Measurements from ENCODE around the gene TM4SF4. TPM values are rescaled to one million over a fixed set of nuclear protein-coding genes. Genes with fewer than 3 reads are reported as not detected.

Gene TM4SF4
- total RNA-seq, 2 experiments from 2014 or later, result not detected

DNA sequence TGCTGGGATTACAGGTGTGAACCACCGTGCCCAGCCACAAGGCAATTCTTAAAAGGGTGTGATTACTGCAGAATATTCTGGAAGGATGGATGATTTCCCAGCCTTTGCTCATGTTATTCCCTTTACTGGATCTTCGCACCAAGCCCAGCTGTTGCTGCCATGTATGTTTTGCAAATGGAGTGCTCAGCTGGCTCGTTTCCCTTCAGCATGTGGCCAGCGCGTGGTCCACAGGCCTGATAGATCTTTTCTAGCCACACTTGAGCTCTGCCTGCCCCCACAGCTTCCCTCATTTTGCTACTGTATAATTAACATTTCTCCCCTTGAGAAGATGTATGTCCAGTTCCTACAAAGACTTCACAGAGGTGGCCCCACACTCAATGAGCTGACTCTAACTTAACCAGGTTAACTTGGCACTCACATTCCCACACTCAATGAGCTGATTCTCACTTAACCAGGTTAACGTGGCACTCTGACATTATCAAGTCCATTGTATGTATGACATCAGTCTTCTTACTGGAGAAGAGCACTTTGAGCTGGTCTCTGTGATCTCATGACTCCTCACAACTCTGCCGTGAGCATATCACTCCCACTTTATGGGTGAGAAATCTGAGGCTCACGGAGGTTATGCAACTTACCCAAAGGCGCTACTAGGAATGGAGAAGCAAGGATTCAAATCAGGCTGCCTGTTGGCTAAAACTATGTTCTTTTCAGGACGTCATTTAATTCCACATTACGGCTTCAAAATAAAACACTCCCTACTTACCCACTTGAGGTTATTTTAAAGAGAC, 49.2 kb downstream of the TM4SF4 start:
- ATAC-seq, result no peak
- intact Hi-C loops (cut with DNase I, micrococcal nuclease), result no loop called here
- POLR2A ChIA-PET, result interaction anchor here (0.6 kb wide), 1 partner anchor 29 kb away, joined by 3 read pairs; no protein-coding TSS in a partner anchor
- H3K36me3 Mint-ChIP-seq (ENCODE audit: low read depth), result no peaks in the 10 kb centered on the region
- no peak overlapping the region for H3K4me3 Mint-ChIP-seq
- CTCF ChIA-PET, result interaction anchor here (0.7 to 1.1 kb wide), 2 partner anchors 163 to 284 kb away, joined by 3 read pairs; no protein-coding TSS in a partner anchor
- no peak for DNase-seq
- H3K27ac Mint-ChIP-seq, result no peak overlapping the region
- no peaks in the 10 kb centered on the region for H3K27me3 Mint-ChIP-seq
- H3K9me3 Mint-ChIP-seq (ENCODE audit: low read depth), result no peaks in the 10 kb centered on the region
- no peaks in the 10 kb centered on the region for H3K4me1 Mint-ChIP-seq

GRCh38 chr3:149527531-149528339, 53.2 kb downstream of the TM4SF4 start:
- Mint-ChIP-seq H3K9me3 (ENCODE audit: low read depth) (no peaks in the 10 kb centered on the region), H3K27me3 (peaks cover 3% of the 10 kb centered on the region), H3K27ac (no peak overlapping the region), H3K36me3 (ENCODE audit: low read depth) (no peaks in the 10 kb centered on the region), H3K4me1 (peaks cover 4% of the 10 kb centered on the region), H3K4me3 (no peak overlapping the region)
- ChIA-PET CTCF (interaction anchor here (0.5 to 0.9 kb wide), 3 partner anchors 22 to 245 kb away, joined by 3 to 4 read pairs (median 3); no protein-coding TSS in a partner anchor), POLR2A (no interaction called here)
- ATAC-seq, result no peak
- DNase-seq, result no peak
- intact Hi-C loops (cut with DNase I, micrococcal nuclease), result no loop called here

DNA sequence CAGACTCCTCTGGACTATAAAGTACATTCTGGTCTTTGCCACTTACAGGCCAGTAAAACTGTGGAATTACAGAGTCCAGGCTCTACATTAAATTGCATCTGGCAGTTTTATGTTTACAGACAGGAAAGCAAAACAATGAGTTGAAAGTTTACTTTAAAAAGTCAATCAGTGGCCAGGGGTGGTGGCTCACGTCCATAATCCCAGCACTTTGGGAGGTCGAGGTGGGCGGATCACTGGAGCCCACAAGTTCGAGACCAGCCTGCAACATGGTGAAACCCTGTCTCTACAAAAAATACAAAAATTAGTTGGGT, 53.8 kb downstream of the TM4SF4 start:
- ChIA-PET CTCF (interaction anchor here (0.7 to 0.9 kb wide), 2 partner anchors 22 to 244 kb away, joined by 3 read pairs; no protein-coding TSS in a partner anchor), POLR2A (no interaction called here)
- intact Hi-C loops (cut with DNase I, micrococcal nuclease), result no loop called here
- DNase-seq (no peak), ATAC-seq (no peak)
- H3K4me3 Mint-ChIP-seq, result no peak overlapping the region
- peaks cover 6% of the 10 kb centered on the region for H3K4me1 Mint-ChIP-seq
- H3K9me3 Mint-ChIP-seq (ENCODE audit: low read depth), result no peaks in the 10 kb centered on the region
- H3K36me3 Mint-ChIP-seq (ENCODE audit: low read depth), result no peaks in the 10 kb centered on the region
- peaks cover 3% of the 10 kb centered on the region for H3K27me3 Mint-ChIP-seq
- no peak overlapping the region for H3K27ac Mint-ChIP-seq

- Mint-ChIP-seq H3K27me3 (peaks cover 5% of the 10 kb centered on the region), H3K27ac (no peak overlapping the region), H3K4me3 (no peak overlapping the region), H3K9me3 (ENCODE audit: low read depth) (no peaks in the 10 kb centered on the region), H3K36me3 (ENCODE audit: low read depth) (no peaks in the 10 kb centered on the region), H3K4me1 (peaks cover 6% of the 10 kb centered on the region)
- intact Hi-C loops (cut with DNase I, micrococcal nuclease), result no loop called here
- no peak for DNase-seq
- CTCF ChIA-PET, result no interaction called here
- POLR2A ChIA-PET, result no interaction called here
- no peak for ATAC-seq
Observed at GRCh38 chr3:149529099-149529498, 54.6 kb downstream of the TM4SF4 start.

DNA sequence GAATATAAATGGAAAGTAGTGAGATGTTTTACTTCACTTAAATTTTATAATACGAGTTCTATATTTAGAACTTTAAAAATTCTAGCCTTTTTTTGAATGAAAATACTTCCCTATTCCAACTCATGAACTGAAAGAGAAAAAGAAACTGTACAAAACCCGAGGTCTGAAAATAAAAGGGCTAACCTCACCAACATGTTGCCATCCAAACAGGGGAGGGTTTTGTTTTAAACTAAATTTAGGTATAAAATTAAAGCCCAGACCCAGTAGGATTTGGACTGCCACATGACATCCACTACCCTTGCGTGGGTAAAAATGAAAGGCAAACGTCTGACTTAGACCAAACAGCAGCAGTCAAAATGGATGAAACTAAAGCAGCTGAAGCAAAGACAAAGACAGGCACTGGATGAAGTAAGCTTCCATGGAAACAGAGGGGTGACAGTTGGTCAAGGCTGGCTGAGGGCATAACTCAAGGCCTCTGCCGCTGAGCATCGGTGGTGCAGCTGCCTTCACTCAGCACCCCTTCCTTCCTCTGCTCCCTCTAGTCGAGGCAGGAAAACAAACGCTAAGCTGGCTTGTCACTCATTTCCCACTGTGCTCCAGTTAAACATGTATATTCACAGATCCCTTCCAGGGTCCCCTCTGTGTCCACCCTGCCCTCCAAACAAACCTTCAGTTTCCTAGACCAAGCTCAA, 58.1 kb downstream of the TM4SF4 start:
- H3K9me3 Mint-ChIP-seq (ENCODE audit: low read depth), result no peaks in the 10 kb centered on the region
- ATAC-seq (no peak), DNase-seq (no peak)
- CTCF ChIA-PET, result interaction anchor here (0.9 to 1.1 kb wide), 2 partner anchors 23 to 239 kb away, joined by 3 read pairs; no protein-coding TSS in a partner anchor
- no peak overlapping the region for H3K27ac Mint-ChIP-seq
- H3K36me3 Mint-ChIP-seq (ENCODE audit: low read depth), result no peaks in the 10 kb centered on the region
- intact Hi-C loops (cut with DNase I, micrococcal nuclease), result loop anchor here in 1 of 2 experiments (5.0 kb wide), 1 partner anchor 240 kb away; no protein-coding TSS in a partner anchor
- peaks cover 6% of the 10 kb centered on the region for H3K4me1 Mint-ChIP-seq
- POLR2A ChIA-PET, result no interaction called here
- H3K27me3 Mint-ChIP-seq, result peaks cover 5% of the 10 kb centered on the region
- H3K4me3 Mint-ChIP-seq, result no peak overlapping the region

DNA sequence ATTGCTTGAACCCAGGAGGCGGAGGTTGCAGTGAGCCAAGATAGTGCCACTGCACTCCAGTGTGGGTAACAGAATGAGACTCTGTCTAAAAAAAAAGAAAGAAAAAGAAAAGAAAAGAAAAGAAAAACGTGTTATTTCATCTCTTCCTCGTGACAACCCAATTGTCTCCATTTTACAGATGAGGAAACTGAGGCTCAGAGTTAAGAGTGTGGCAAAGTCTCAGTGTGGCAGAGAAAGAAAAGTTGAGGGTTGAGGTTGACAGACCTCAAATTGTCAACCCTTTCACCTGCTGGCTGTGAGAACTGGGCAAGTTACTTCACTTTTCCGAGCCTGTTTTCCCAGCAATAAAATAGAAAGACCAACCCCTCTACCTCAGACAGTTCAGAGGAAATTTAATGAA, 59.6 kb downstream of the TM4SF4 start:
- H3K4me3 Mint-ChIP-seq, result no peak overlapping the region
- ChIA-PET CTCF (interaction anchor here (0.8 kb wide), 1 partner anchor 33 kb away, joined by 3 read pairs; no protein-coding TSS in a partner anchor), POLR2A (no interaction called here)
- DNase-seq (no peak), ATAC-seq (no peak)
- peaks cover 6% of the 10 kb centered on the region for H3K4me1 Mint-ChIP-seq
- H3K9me3 Mint-ChIP-seq (ENCODE audit: low read depth), result no peaks in the 10 kb centered on the region
- H3K27me3 Mint-ChIP-seq, result peaks cover 2% of the 10 kb centered on the region
- intact Hi-C loops (cut with DNase I, micrococcal nuclease), result loop anchor here in 1 of 2 experiments (5.0 kb wide), 1 partner anchor 238 kb away; no protein-coding TSS in a partner anchor
- H3K27ac Mint-ChIP-seq, result no peak overlapping the region
- H3K36me3 Mint-ChIP-seq (ENCODE audit: low read depth), result no peaks in the 10 kb centered on the region

DNA sequence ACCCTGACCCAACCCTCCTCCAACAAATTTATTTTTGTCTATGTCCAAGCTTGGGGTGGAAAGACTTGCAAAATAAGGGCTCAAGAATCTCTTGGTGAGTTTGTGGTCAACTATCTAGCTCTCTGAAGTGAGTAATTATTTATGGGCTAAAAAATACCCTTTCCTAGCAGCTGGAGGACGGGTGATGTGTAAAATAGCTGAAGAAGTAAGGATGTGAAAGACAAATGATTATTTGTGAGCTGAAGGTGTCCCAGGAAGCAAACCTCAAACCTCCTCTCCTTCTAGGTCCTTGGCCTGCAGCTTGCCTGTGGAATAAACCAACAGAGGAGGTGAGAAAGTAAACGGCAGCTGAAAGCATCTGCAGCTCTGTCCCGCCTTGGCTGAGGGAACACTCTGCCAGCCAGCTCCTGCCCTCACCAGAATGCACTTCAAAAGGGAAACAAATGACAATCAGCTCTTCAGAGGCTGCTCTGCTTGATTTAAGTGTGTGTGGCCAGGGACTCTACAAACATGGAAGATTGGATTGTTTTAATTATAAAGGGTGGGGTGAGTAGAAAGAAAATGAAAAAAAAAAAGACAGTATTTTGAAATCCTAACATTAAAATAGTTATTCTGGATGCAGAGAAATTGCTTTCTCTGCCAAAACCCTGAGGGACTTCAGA, 60.3 kb downstream of the TM4SF4 start:
- no peak overlapping the region for H3K27ac Mint-ChIP-seq
- H3K4me3 Mint-ChIP-seq, result no peak overlapping the region
- intact Hi-C loops (cut with DNase I, micrococcal nuclease), result loop anchor here in 1 of 2 experiments (5.0 kb wide), 1 partner anchor 237 kb away; no protein-coding TSS in a partner anchor
- H3K27me3 Mint-ChIP-seq, result peaks cover 2% of the 10 kb centered on the region
- ChIA-PET CTCF (interaction anchor here (0.7 to 1.0 kb wide), 3 partner anchors 32 to 503 kb away, joined by 3 read pairs; no protein-coding TSS in a partner anchor), POLR2A (interaction anchor here (0.6 kb wide), 1 partner anchor 217 kb away, joined by 8 read pairs; no protein-coding TSS in a partner anchor)
- no peak for ATAC-seq
- H3K36me3 Mint-ChIP-seq (ENCODE audit: low read depth), result no peaks in the 10 kb centered on the region
- no peak for DNase-seq
- H3K4me1 Mint-ChIP-seq, result peaks cover 6% of the 10 kb centered on the region
- no peaks in the 10 kb centered on the region for H3K9me3 Mint-ChIP-seq (ENCODE audit: low read depth)

- ChIA-PET POLR2A (interaction anchor here (0.6 kb wide), 1 partner anchor 216 kb away, joined by 8 read pairs; no protein-coding TSS in a partner anchor), CTCF (interaction anchor here (1.0 kb wide), 1 partner anchor 504 kb away, joined by 3 read pairs; no protein-coding TSS in a partner anchor)
- Mint-ChIP-seq H3K36me3 (ENCODE audit: low read depth) (no peaks in the 10 kb centered on the region), H3K9me3 (ENCODE audit: low read depth) (no peaks in the 10 kb centered on the region), H3K4me1 (peaks cover 6% of the 10 kb centered on the region), H3K27ac (no peak overlapping the region), H3K4me3 (no peak overlapping the region), H3K27me3 (peaks cover 2% of the 10 kb centered on the region)
- DNase-seq (no peak), ATAC-seq (no peak)
- intact Hi-C loops (cut with DNase I, micrococcal nuclease), result no loop called here
Observed at GRCh38 chr3:149535333-149535685, 60.8 kb downstream of the TM4SF4 start.

DNA sequence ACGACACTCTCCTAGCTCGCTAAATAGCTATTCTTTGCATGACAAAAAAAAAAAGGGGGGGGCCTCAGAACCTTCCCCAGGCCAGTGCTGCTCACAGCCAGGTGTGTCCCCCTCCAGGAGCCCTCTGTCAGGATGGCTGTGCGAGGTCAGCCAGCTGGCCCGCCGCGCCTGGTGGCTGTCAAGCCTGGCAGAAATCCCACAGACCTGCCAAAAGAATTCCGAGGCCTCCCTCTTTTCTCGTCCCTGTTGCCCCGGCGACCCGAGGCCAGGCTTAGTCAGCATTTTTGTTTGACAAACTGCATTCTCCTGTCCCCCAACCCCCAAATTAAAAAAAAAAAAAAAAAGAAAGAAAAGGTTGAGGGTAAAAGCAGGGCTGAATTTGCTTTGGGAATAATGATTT, 61.9 kb downstream of the TM4SF4 start:
- no peaks in the 10 kb centered on the region for H3K36me3 Mint-ChIP-seq (ENCODE audit: low read depth)
- ChIA-PET POLR2A (no interaction called here), CTCF (no interaction called here)
- ATAC-seq, result no peak
- no peaks in the 10 kb centered on the region for H3K9me3 Mint-ChIP-seq (ENCODE audit: low read depth)
- no peak overlapping the region for H3K4me3 Mint-ChIP-seq
- peaks cover 2% of the 10 kb centered on the region for H3K27me3 Mint-ChIP-seq
- H3K27ac Mint-ChIP-seq, result no peak overlapping the region
- intact Hi-C loops (cut with DNase I, micrococcal nuclease), result no loop called here
- no peak for DNase-seq
- H3K4me1 Mint-ChIP-seq, result peaks cover 6% of the 10 kb centered on the region

GRCh38 chr3:149538371-149538770, 63.9 kb downstream of the TM4SF4 start:
- intact Hi-C loops (cut with DNase I, micrococcal nuclease), result no loop called here
- Mint-ChIP-seq H3K27ac (no peak overlapping the region), H3K9me3 (ENCODE audit: low read depth) (no peaks in the 10 kb centered on the region), H3K27me3 (peaks cover 5% of the 10 kb centered on the region), H3K4me1 (no peaks in the 10 kb centered on the region), H3K36me3 (ENCODE audit: low read depth) (no peaks in the 10 kb centered on the region), H3K4me3 (no peak overlapping the region)
- CTCF ChIA-PET, result interaction anchor here (0.6 kb wide), 1 partner anchor 747 kb away, joined by 3 read pairs; no protein-coding TSS in a partner anchor
- DNase-seq, result no peak
- no peak for ATAC-seq
- POLR2A ChIA-PET, result no interaction called here

DNA sequence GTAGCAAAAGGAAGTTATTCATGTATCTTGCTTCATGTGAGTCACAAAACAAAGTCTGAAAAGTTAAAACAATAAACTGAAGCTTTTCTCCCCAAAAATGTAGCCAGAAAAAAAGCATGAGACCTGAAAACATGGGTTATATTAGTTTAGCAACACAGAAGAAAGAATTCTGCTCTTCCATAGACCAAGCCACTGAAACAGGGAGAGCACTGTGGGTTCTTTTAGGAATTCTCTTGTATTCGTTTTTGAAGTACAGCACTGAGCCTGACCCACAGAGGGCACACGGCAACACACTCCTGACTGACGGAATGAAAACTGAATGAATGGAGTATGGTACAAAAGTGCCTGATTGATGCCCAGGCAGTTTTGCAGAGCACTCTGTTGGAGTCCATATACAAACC, 66.6 kb downstream of the TM4SF4 start:
- ATAC-seq (no peak), DNase-seq (no peak)
- POLR2A ChIA-PET, result no interaction called here
- CTCF ChIA-PET, result interaction anchor here (0.7 to 1.9 kb wide), 2 partner anchors 31 to 230 kb away, joined by 3 to 6 read pairs; no protein-coding TSS in a partner anchor
- intact Hi-C loops (cut with DNase I, micrococcal nuclease), result no loop called here
- no peak overlapping the region for H3K4me3 Mint-ChIP-seq
- H3K27ac Mint-ChIP-seq, result no peak overlapping the region
- H3K27me3 Mint-ChIP-seq, result peaks cover 4% of the 10 kb centered on the region
- H3K9me3 Mint-ChIP-seq (ENCODE audit: low read depth), result no peaks in the 10 kb centered on the region
- no peaks in the 10 kb centered on the region for H3K4me1 Mint-ChIP-seq
- H3K36me3 Mint-ChIP-seq (ENCODE audit: low read depth), result no peaks in the 10 kb centered on the region
